Peyer's patch (tissue), 4 donors: ENCODE data around the gene FKBP7.
"Not testable (repeated sequence)": the region's sequence is repeated elsewhere in the genome, so short reads cannot be mapped to it uniquely, and the experiment has no call there.

ENCODE experiments used
- CTCF ChIP-seq, 6 experiments: fragments of 450-650 bp in 4 of 6; fragments of 200-600 bp in 2 of 6; sonication (generic) in 1 of 6; IDR thresholded peaks; one replicate each; pipeline ENCODE4 v1.5.1; 2017 to 2019; ENCODE audit warnings: antibody characterized with exemption in 6 of 6, mild to moderate bottlenecking in 3 of 6, moderate library complexity in 1 of 6
- POLR2A ChIP-seq, 2 donors: fragments of 450-650 bp; IDR thresholded peaks; one replicate each; pipeline ENCODE4 v1.5.1; 2017; ENCODE audit warnings: antibody characterized with exemption in 2 of 2, mild to moderate bottlenecking in 2 of 2, moderate library complexity in 2 of 2

- not testable (repeated sequence) for TF ChIP-seq CTCF, POLR2A (IDR thresholded peaks at IDR 0.05)
Observed at GRCh38 chr2:178525010-178525409, 46.6 kb upstream of the FKBP7 start.
